HepG2 (cell line): ENCODE measurements around the gene GNA15. TPM values are rescaled to one million over a fixed set of nuclear protein-coding genes. Genes with fewer than 3 reads are reported as not detected.

Experiments used
- CEBPZ ChIP-seq: IDR thresholded peaks from 2 replicates; pipeline ENCODE4 v1.6.1; 2012; ENCODE audit warnings: low read length, improper control_type of control experiment
- EHMT2 ChIP-seq: fragments of 200-600 bp; sonication (generic); IDR thresholded peaks from 2 replicates; pipeline ENCODE4 v1.7.0; 2017; ENCODE audit warnings: antibody characterized with exemption, low read depth, low read length, borderline replicate concordance
- ELF4 ChIP-seq: sonication (generic); formaldehyde crosslinking; IDR thresholded peaks from 2 replicates; pipeline ENCODE4 v1.5.0; 2020; ENCODE audit warnings: missing genetic modification reagents, mild to moderate bottlenecking, moderate library complexity, borderline replicate concordance
- HMGXB4 ChIP-seq, 2 experiments: sonication (generic) in 1 of 2; formaldehyde crosslinking in 1 of 2; IDR thresholded peaks; 2 replicates each; pipeline versions ENCODE4 v1.4.0 to v1.6.1; 2018 to 2020; ENCODE audit warnings: missing genetic modification reagents in 2 of 2, borderline replicate concordance in 1 of 2, low read depth in 1 of 2, mild to moderate bottlenecking in 1 of 2, missing biosample characterization in 1 of 2
- JARID2 ChIP-seq: sonication (generic); formaldehyde crosslinking; IDR thresholded peaks from 2 replicates; pipeline ENCODE4 v1.8.1; 2023; ENCODE audit warnings: missing genetic modification reagents, inconsistent platforms; ENCODE audit not compliant: insufficient replicate concordance
- KAT8 ChIP-seq: IDR thresholded peaks from 2 replicates; pipeline ENCODE4 v1.6.1; 2016; ENCODE audit warnings: missing genetic modification reagents, missing compliant biosample characterization
- NR2F2 ChIP-seq: IDR thresholded peaks from 2 replicates; pipeline ENCODE4 v1.6.1; 2012; ENCODE audit warnings: low read depth, inconsistent platforms, borderline replicate concordance
- SATB2 ChIP-seq: sonication (generic); formaldehyde crosslinking; IDR thresholded peaks from 2 replicates; pipeline ENCODE4 v1.5.0; 2020; ENCODE audit warnings: missing genetic modification reagents
- SP2 ChIP-seq: sonication (generic); formaldehyde crosslinking; IDR thresholded peaks from 2 replicates; pipeline ENCODE4 v1.5.1; 2020; ENCODE audit warnings: mild to moderate bottlenecking, missing genetic modification reagents
- ZFX ChIP-seq: sonication (generic); formaldehyde crosslinking; IDR thresholded peaks from 2 replicates; pipeline ENCODE4 v1.4.0; 2020; ENCODE audit warnings: mild to moderate bottlenecking, low read depth, missing genetic modification reagents, moderate library complexity
- ZFY ChIP-seq: sonication (generic); formaldehyde crosslinking; IDR thresholded peaks from 2 replicates; pipeline ENCODE4 v1.4.0; 2020; ENCODE audit warnings: missing genetic modification reagents
- ZNF138 ChIP-seq: sonication (generic); formaldehyde crosslinking; IDR thresholded peaks from 2 replicates; pipeline ENCODE4 v1.5.0; 2020; ENCODE audit warnings: mild to moderate bottlenecking, low read depth, missing genetic modification reagents
- ZNF264 ChIP-seq: sonication (generic); formaldehyde crosslinking; IDR thresholded peaks from 2 replicates; pipeline ENCODE4 v1.4.0; 2020; ENCODE audit warnings: missing genetic modification reagents
- ZNF331 ChIP-seq: sonication (generic); formaldehyde crosslinking; IDR thresholded peaks from 2 replicates; pipeline ENCODE4 v1.4.0; 2020; ENCODE audit warnings: missing genetic modification reagents
- ZNF451 ChIP-seq: sonication (generic); formaldehyde crosslinking; IDR thresholded peaks from 2 replicates; pipeline ENCODE4 v1.5.0; 2020; ENCODE audit warnings: mild to moderate bottlenecking, missing genetic modification reagents
- ZNF484 ChIP-seq: sonication (generic); formaldehyde crosslinking; IDR thresholded peaks from 2 replicates; pipeline ENCODE4 v1.5.1; 2020; ENCODE audit warnings: mild to moderate bottlenecking, low read depth, missing genetic modification reagents, borderline replicate concordance
- ZNF513 ChIP-seq: sonication (generic); formaldehyde crosslinking; conservative IDR thresholded peaks from 2 replicates; pipeline ENCODE4 v1.5.0; 2020; ENCODE audit warnings: missing genetic modification reagents
- ZSCAN31 ChIP-seq: sonication (generic); formaldehyde crosslinking; IDR thresholded peaks from 2 replicates; pipeline ENCODE4 v1.5.0; 2020; ENCODE audit warnings: low read depth, mild to moderate bottlenecking, missing genetic modification reagents
- polyA plus RNA-seq, 8 experiments: library from polyadenylated mRNA; depleted of rRNA in 3 of 8; stranded (reverse) in 7 of 8; unstranded in 1 of 8; fragments of >200 nt; fragmentation: Illumina TruSeq in 4 of 8; extraction: Trizol in 4 of 8; gene quantifications; 2 replicates each; pipeline versions ENCODE4 v1.2.1 to v1.2.3, GENCODE V29; 2011 to 2016; ENCODE audit warnings: low read depth in 4 of 8, missing spikeins in 1 of 8, mixed read lengths in 1 of 8; ENCODE audit not compliant: insufficient read depth in 1 of 8
- total RNA-seq, 5 experiments: library from RNA; depleted of rRNA; stranded (reverse); fragments of >200 nt; fragmentation: Illumina TruSeq; extraction: Trizol; gene quantifications; 2 replicates each; pipeline ENCODE4 v1.2.3, GENCODE V29; 2016; ENCODE audit warnings: low read depth in 1 of 5
- TF ChIP-seq, protein P1 (sequence below): sonication (generic); formaldehyde crosslinking; IDR thresholded peaks from 2 replicates; pipeline ENCODE4 v1.4.0; 2020; ENCODE audit warnings: missing genetic modification reagents, borderline replicate concordance

The GNA15 gene
- total and polyA plus RNA-seq, 2 of the 13 experiments (the other 11 are each of a cell fraction or from before 2014, with no cell fraction given): not detected

- TF ChIP-seq CEBPZ (no peak), JARID2 (no peak), ZNF264 (CRISPR knock-in tag) (no peak), SATB2 (CRISPR knock-in tag) (no peak), ZFX (peak; percentile 41; the same call in 1 of the 2 replicates), HMGXB4 (CRISPR knock-in tag; IDR thresholded peaks at IDR 0.05; ENCODE audit: borderline replicate concordance in 1 of 2, low read depth in 1 of 2) (0 out of 4 replicates have a peak, but pooled peaks of 1 of the 2 experiments have one; percentile 2), ZNF138 (CRISPR knock-in tag) (no peak; the same call in 1 of the 2 replicates), SP2 (no peak), ZSCAN31 (0 out of 2 replicates have a peak, but pooled peaks have one; percentile 12), ZNF513 (CRISPR knock-in tag) (no peak), KAT8 (0 out of 2 replicates have a peak, but pooled peaks have one; percentile 7), NR2F2 (no peak), ELF4 (CRISPR knock-in tag) (no peak), EHMT2 (no peak), ZNF484 (CRISPR knock-in tag) (no peak), ZNF331 (CRISPR knock-in tag) (no peak), ZNF451 (CRISPR knock-in tag) (0 out of 2 replicates have a peak, but pooled peaks have one; percentile 34), ZFY (CRISPR knock-in tag) (peak; percentile 41; the same call in 1 of the 2 replicates)
- TF ChIP-seq, protein P1, sequence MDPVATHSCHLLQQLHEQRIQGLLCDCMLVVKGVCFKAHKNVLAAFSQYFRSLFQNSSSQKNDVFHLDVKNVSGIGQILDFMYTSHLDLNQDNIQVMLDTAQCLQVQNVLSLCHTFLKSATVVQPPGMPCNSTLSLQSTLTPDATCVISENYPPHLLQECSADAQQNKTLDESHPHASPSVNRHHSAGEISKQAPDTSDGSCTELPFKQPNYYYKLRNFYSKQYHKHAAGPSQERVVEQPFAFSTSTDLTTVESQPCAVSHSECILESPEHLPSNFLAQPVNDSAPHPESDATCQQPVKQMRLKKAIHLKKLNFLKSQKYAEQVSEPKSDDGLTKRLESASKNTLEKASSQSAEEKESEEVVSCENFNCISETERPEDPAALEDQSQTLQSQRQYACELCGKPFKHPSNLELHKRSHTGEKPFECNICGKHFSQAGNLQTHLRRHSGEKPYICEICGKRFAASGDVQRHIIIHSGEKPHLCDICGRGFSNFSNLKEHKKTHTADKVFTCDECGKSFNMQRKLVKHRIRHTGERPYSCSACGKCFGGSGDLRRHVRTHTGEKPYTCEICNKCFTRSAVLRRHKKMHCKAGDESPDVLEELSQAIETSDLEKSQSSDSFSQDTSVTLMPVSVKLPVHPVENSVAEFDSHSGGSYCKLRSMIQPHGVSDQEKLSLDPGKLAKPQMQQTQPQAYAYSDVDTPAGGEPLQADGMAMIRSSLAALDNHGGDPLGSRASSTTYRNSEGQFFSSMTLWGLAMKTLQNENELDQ: no peak
These were observed 41.0 kb upstream of the GNA15 start (continued) for GRCh38 chr19:3094601-3095440.
